Activated CD8-positive, alpha-beta memory T cell treated with anti-CD3 and anti-CD28 coated beads, Interleukin-2, amount 50 U/mL, for 24 hours (primary cell): ENCODE measurements around the gene BIN1.

Experiments used
- DNase-seq: peaks from one replicate; pipeline ENCODE4 v3.0.0-alpha.2; 2020; ENCODE audit errors: extremely low read depth

Gene BIN1, protein sequence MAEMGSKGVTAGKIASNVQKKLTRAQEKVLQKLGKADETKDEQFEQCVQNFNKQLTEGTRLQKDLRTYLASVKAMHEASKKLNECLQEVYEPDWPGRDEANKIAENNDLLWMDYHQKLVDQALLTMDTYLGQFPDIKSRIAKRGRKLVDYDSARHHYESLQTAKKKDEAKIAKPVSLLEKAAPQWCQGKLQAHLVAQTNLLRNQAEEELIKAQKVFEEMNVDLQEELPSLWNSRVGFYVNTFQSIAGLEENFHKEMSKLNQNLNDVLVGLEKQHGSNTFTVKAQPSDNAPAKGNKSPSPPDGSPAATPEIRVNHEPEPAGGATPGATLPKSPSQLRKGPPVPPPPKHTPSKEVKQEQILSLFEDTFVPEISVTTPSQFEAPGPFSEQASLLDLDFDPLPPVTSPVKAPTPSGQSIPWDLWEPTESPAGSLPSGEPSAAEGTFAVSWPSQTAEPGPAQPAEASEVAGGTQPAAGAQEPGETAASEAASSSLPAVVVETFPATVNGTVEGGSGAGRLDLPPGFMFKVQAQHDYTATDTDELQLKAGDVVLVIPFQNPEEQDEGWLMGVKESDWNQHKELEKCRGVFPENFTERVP

DNA sequence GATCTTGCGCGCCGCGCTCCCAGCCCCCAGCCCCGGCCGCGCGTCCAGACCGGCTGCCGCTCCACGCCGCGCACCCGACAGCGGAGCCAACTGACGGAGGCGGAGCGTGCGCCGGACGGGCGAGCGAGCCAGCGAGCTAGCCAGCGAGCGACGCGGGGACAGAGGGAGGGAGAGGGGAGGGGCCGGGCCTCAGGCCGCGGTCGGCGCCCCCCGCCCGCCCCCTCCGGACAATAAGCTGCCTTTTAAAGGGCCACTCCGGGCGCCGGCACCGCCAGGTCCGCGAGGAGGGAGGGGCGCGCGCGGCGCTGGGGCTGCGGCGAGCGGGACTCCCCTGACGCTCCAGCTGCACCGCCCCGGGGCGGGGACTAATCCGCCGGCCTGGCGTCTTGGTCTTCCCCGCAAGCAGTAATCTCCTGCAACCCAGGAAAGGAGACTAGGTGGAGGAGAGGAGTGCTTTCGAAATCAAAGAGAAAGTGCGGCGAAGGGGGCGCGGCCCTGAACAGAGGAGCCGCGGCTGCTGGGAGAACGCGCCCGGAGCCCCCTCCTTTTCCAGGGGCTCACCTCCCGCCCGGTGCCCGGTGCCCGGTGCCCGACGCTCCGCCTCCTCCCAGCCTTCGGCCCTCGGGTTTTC is at the start of gene BIN1:
Gene BIN1 (minus strand): TSS at position 164 of the 631 bp plus-strand sequence. CDS start 211 bp downstream, outside the sequence.
- peak; percentile 29 for DNase-seq

DNA sequence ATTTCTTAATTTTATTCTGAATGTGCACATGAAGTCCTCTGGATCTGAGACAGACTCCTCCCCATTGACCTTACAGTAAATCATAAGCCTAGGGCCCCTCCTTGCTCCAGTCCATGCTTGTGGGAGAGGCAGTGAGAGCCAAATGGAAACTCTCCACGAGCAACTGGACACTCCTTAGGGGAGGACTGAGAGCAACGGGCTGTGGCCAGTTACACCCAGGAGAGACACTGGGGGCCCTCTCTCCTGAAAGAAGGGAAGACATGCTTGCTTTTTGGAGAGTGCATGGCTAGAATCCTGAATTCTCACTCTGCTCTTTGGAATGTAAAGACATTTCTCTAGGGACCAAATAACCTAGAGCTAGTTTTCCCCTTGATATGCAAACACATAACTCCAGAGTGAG is 49.0 kb upstream of the BIN1 start:
- DNase-seq = no peak

DNA sequence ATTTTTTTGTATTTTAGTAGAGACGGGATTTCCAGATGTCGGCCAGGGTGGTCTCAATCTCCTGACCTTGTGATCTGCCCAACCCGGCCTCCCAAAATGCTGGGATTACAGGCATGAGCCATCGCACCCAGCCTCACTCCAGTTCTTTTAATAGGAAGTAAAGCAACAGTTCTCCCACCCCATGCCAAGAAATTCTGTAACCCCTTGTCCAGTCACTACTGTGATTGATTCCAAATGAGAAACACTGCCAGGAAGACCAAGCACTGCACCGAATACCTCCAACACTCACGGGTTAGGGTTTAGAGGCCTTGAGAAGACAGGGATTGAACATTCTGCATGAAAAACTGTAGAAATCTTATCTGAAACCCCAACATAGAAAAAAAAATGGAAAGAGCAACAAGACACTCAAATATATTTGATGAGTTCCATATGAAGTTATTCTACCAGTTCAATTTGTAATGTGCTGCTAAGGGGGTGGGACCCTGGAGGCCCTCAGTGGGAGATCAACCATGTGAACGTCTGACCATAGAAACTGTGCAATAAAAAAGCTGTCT is 48.2 kb upstream of the BIN1 start:
- DNase-seq = no peak

DNA sequence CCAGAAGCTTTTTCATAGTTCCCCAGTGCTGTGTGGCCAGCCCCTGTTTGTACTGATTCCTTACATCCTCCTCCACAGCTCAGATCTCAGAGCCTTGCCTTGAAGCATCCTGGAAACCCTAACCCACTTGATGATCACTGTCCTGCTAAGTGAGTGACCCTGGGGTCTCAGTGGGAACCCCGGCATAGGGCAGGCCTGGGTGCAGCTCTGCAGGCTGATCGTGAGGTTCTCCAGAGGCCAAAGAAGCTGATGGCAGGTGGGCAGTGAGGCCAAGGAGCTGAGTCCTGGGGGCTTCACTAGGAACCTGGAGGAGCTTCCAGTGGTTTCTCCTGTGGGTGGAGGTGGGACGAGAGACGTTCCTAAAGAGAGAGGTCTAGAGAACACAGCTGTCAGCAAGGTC is 47.4 kb upstream of the BIN1 start:
- DNase-seq = no peak

DNA sequence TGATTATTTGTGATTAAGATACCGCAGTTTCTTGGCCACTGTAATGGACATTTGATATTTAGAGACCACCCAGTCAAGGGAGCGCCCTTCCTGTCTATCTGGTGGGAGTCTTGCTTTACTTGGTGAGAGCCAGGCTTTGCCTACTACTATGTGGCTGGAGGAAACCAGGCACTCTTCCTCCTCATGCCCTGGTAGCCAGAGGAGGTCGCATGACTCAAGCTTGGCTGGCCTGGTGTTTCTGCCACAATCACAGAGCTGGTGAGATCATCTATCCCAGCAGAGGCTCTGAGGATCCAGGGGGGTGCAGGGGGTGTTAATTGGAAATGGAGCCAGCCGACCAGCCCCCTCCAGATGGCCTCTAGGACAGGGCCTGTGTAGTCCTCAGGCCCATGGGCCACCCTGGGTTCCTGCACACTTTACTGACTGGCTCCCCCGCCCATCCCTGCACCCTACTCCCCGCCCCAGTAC is 46.8 kb upstream of the BIN1 start:
- no peak for DNase-seq

DNA sequence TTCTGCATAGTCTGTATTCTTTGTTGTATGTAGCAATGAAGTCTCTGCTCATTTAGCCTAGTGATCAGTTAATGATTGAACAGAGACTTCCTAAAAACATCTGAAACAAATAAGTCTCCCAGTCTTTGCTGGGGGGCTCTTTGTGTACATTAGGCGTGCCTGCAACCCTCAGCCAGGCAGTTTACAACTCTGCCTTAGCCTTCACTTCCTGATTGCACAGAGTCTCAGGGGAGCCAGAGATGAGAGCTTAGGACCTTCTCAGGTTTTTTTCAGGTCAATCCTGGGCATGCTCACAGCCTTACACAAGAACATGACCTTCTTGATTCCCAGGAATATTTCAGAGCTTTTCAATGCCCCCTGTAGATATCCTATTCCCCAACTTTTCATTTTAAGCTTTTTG is 44.0 kb upstream of the BIN1 start:
- no peak for DNase-seq

DNA sequence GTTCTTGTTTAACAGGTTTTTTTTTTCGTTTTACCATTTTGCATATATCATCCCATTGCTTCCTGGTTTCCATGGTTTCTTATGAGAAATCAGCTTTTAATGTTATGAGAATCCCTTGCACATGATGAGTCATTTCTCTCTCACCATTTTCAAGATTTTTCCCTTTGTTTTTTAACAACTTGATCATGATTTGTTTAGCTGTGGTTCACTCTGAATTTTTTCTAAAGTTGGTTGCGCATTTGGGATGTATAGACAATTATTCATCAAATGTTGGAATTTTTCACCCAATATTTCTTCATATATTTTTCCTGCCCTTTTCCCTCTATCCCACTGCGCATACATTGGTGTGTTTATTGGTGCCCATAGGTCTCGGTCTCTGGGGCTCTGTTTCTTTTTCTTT is 42.4 kb upstream of the BIN1 start:
- no peak for DNase-seq

DNA sequence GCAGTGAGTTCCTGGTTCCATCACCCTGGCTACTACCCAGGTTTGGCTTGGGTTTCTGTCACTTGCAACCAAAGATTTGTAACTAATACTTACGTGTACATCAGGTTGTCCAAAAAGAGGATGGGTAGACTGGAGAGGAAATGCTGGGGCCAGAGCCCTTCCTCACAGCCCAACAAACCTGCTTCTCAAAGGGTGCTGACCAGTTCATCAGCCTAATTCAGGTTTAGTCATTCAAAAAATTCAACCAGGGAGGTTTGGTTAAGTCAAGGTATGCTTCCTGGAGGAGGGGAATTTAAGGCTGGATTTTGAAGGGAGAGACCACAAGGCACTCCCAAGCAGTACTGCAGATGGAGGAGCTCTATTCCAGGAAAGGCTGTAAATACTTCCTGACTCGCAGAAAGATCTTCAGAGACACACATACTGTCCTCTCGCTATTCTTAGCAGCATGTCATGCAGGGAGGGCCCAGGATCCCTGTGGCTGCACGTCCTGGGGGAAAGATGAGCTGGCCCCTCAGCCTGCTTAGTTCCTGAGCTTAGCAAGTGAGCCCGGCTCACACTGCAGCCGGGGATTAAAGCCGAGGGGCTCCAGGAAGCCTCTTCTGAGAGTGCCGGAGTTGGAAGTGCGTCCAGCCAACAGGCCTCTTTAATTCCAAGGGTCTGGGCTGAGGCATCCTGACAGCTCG is 40.0 kb upstream of the BIN1 start:
- DNase-seq = no peak

DNA sequence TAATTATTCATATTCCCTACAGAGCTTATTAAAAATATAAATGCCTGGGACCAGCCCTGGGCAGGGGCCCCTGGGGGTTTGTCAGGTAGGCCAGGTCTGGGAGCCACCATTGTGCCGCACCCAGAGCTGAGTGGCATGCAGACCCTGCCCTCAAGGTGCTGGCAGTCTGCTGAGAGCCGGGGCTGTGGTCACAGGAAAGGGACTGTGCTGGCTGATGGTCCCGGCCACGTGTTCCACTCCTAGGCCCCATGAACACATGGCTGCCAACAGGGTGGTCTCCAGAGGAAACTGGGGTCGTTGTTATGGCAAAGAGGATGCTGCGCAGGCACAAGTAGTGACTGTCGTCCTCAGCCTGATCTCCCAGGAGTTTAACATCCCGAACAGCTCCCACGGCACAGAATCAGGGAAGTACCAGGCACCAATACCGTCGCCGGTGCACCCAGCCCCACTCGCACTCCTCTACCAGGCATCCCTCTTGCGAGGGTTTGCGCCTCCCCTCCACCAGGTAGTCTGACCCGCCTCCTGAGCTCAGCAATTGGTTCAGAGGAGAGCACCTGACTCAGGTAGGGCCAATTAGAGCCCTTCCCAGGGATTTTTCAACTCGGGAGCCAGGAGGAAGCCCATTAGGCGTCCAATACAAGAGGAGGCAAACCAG is 39.2 kb upstream of the BIN1 start:
- no peak for DNase-seq

DNA sequence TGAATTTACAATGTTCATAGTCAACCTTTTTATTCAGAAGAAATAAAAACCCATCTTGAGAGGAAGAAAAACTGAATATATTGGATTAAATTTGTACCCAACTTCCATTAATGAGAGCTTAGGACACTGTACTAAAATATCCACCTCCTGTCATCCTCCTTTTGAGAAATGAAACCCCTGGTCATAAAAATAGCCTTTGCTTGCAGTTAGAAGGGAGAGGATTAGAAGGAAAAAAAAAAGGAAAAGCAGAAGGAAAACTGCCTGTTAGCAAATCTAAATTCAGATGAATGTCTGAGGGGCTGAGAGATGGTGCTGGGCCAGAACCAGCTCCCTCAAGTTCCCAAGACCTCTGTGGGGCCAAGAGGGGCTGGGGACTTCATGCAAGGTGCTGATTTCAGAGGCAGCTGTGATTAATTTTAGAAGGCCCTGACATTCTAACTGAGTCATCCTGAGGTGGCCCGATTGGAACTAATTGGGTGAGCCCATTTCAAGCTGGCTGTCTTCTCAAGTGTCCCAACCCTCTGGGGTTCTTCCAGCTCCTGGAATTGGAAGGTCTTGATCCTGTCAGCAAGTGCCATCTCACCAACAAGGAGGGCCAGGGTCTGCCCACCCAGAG is 38.4 kb upstream of the BIN1 start:
- no peak for DNase-seq

DNA sequence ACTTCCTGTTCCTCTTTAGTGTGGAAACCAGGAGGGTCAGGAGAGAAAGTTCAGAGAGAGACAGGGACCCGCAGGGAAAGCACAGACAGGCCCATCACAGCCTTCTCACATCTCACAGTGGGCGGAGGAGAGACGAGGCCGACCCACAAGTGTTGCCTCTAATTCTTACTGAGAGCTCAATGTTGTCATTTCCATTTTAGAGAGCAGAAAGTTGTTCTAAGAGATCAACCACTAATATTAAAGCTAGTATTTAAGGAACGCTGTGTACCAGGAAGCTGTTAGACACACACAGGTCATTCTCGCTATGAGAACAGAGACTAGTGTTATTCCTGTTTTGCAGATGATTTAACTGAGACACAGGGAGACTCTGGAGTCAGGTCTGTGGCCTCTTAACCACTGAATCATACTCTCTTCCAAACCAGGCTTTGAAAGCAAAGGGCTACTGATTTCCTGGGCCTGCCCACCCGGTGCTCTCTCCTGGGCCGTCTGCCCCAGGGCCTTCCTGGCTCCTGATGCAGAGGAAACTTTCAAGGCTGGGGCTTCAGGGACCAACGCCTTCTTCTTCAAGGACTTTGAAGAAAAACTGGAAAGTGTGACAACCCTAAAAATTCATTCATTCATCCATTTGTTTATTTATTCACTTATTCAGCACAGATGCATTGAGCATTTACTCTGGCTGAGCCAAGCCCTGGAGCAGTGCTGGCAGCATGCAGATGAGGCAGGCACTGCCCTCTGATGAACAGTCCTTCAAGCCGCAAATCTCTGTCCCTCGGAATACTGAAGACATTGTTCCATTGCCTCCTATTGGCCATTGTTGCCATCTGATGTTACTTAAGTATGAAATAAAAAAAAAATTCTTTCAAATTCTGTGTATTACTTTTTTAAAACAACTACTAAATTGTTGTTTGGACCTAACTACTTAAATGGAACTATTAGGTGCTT is 37.2 kb upstream of the BIN1 start:
- DNase-seq = no peak

DNA sequence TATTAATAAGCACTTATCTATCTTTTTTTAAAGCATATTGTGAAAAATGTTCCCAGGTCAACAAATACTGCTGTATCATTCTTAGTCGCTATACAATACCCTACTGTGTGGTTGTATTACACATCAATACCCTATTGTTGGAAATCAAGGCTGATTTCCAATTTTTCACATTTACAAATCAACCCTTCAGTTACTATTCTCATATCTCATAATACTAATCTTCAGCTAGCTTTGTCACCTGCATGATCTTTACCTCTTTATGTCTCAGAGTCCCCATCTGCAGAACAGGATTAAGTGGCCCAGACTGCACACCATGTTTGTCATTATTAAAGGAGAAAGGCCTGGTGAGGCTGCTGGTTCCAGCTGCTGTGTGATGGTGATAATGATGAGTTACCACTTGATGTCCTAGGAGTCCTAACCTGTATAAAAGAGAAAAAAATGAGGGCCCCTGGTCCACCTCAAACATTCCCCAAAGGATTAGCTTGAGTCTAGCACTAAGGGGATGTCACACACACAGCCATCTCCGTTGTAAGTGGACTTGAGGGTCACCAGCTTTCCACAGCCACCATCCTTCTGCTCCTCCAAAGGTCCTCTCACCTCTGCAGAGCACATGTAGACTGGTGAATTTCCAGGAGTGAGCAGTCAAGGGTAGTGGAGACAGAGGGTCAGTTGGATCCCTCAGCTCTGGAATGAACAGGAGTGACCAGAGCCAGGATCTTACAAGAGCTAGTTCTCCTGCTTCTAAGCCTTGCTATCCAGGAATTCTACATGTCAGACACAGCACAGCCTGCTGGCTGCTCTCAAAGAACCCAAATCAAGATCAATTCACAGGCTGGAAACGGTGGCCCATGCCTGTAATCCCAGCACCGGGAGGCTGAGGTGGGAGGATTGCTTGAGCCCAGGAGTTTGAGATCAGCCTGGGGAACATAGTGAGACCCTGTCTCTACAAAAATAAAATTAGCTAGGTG is 36.0 kb upstream of the BIN1 start:
- no peak for DNase-seq

DNA sequence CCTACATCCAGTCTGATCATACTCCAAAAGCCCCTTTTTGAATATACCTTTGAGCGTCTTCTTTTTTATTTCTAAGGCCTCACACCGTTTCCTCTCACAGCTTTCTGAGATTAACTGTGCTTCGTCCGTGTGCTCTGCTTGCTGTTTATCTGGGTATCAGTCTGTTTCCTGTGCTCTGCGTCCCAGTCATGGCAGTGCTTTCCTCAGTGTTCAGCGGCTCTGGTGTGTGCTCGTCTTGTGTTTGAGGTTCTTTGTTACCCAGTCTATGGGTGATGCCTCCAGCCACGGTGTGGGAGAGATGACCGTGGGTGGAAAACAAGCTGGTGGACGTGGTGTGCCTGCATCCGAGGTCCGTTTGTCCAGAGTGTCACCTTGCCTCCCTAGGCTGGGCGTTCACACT is 33.6 kb upstream of the BIN1 start:
- DNase-seq = no peak

DNA sequence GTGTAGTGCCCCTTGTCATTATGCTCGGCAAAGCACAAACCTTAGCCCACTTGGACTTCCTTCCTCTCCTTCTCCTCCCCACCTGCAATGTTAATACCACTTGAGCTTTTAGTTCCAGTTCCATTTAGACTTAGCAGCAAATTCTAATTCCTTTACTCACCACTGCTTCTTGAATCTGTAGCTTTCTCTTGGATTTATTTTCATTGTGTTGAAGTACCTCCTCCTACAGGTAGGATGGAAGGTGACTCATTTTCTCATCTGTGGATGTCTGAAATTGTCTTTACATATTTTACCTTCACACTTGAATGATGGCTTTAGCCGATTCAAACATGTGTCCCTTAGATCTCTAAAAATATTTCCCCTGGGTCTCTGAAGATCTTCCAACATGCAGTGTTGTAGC is 32.8 kb upstream of the BIN1 start:
- no peak for DNase-seq

DNA sequence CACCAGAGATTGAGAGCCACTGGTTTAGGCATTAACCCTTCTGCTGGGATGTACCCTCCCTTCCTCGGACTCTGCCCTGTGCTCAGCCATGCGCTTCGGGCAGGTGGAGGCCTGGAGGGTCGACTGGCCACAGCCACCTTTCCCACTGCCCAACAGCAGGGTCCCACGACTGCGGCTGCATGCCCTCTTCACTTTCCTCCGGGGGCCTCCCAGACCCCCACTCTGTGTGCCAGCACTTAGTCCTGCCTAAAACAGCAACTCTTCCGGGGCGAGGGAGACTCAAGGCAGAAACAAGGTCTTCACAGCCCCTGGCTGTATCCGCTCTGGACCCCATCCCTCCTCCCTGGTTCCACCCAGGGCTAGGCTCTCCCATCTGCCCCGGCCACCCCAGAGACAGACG is 31.3 kb upstream of the BIN1 start:
- no peak for DNase-seq

DNA sequence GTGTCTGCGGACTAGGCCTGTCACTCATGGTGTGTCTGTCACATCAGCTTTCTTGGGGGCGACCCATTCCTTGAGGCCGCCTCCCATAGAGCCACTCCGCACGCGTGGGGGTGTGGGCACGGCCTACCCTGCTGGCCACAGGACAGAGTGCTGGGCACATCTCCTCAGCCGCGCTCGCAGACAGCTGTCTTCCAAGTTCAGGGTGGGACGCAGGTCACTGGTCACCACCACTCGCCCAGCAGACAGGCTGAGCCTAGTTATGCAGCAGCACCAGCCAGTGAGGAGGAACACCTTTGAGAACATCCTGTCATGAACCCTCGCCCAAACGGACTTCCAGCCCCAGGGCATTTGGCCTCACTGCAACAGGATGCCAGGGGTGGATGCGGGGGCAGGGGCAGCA is 30.8 kb upstream of the BIN1 start:
- DNase-seq = no peak

DNA sequence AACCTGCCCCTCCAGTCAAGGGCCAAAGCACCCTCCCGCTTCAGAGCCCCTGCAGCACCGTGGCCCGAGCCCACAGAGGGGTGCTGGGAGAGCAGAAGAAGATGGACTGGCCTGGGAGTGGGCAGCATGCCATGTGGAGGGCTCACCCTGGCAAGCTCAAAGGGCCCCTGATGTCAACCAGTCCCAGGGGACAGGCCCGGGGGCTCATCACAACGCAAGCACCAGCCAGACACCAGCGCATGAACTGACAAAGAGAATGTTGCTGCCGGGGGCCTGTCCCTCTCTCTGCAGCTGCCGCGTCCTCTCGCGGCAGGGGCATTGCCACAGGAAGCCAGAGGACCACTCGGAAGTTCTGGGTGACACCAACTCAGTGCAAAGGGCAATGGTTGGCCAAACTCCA is 30.3 kb upstream of the BIN1 start:
- no peak for DNase-seq

DNA sequence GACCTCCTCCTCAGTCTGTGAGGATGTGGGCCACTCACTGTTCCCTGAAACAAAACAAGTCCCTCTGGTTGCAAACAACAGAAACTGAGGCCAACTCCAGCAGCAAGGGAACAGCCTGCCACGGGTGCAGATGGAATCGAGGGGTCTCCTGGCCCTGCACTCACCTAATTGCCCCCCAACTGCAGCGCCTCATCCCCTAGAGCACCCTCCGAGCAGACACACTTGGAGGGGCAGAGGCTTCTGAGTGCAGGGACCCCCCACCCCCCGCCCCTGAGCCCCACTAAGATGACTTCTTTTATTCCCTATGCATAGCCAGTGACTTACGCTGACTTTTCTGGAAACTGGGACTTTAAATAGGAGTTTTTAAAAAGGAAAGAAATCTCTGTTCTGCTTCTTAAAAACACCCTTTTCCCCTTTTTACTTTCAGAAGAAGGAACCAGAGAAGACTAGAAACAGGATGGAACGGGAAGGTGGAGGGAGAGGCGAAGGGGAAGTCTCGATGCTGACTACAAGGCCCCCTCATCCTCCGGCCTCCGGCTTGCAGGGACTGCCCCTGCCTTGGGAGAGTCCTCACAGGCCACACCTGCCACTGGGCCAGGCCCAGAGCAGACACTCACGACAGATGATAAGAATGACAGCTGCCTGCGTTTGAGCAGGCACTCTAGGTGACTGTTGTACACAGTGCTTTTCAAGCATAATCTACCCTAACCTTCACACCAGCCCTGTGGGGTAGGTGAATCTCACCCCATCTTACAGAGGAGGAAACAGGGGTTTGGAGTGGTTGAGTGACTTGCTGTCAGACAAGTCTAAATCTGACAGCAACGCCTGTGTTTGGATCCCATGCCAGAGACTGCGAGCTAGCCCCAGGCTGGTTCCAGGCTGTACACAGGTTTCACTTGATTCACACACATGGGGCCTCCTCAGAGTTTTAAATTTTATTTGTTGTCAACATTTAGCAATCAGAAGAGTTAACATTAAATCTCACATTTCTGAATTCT is 28.2 kb upstream of the BIN1 start:
- no peak for DNase-seq
